Mesothelial cell of epicardium (in vitro differentiated cells): Measurements from ENCODE around the gene SH2D7. TPM values are rescaled to one million over a fixed set of nuclear protein-coding genes. Genes with fewer than 3 reads are reported as not detected.

ENCODE experiments used
- DNase-seq, 2 experiments: peaks; one replicate each; pipeline ENCODE4 v3.0.0; 2021; ENCODE audit warnings: low spot score in 2 of 2; ENCODE audit not compliant: unreplicated experiment in 2 of 2
- H3K27ac Mint-ChIP-seq: 2 replicates; pipeline ENCODE4 v1.8.0; 2021; ENCODE audit warnings: mixed read lengths
- H3K27me3 Mint-ChIP-seq: 2 replicates; pipeline ENCODE4 v1.8.0; 2021; ENCODE audit warnings: low read depth, mixed read lengths
- H3K36me3 Mint-ChIP-seq: 2 replicates; pipeline ENCODE4 v1.8.0; 2021; ENCODE audit warnings: mixed read lengths
- H3K4me1 Mint-ChIP-seq: 2 replicates; pipeline ENCODE4 v1.8.0; 2021; ENCODE audit warnings: mixed read lengths
- H3K4me3 Mint-ChIP-seq: 2 replicates; pipeline ENCODE4 v1.8.0; 2021; ENCODE audit warnings: mild to moderate bottlenecking, moderate library complexity, mixed read lengths
- H3K9me3 Mint-ChIP-seq: 2 replicates; pipeline ENCODE4 v1.8.0; 2021; ENCODE audit warnings: mixed read lengths
- CTCF ChIP-seq: fragments of 200-600 bp; sonication (generic); IDR thresholded peaks from one replicate; pipeline ENCODE4 v1.5.0; 2021; ENCODE audit warnings: antibody characterized with exemption; ENCODE audit not compliant: unreplicated experiment
- total RNA-seq: library from RNA; stranded (reverse); gene quantifications from 3 replicates; pipeline ENCODE4 v1.2.1, GENCODE V29; 2021

Gene SH2D7
- total RNA-seq, 1 donor from 2014 or later, result not detected

- no peak for TF ChIP-seq CTCF
- H3K27ac Mint-ChIP-seq, result peak overlapping the region; percentile 75
- DNase-seq, result no peak
- H3K4me3 Mint-ChIP-seq, result no peak overlapping the region
- H3K36me3 Mint-ChIP-seq, result peaks cover 2% of the 10 kb centered on the region
- H3K4me1 Mint-ChIP-seq, result peaks cover 78% of the 10 kb centered on the region
- no peaks in the 10 kb centered on the region for H3K9me3 Mint-ChIP-seq
- H3K27me3 Mint-ChIP-seq, result no peaks in the 10 kb centered on the region
Measured at GRCh38 chr15:78048628-78048920, 43.8 kb upstream of the SH2D7 start.

GRCh38 chr15:78049691-78050440 lies 42.5 kb upstream of the SH2D7 start:
- Mint-ChIP-seq H3K9me3 (no peaks in the 10 kb centered on the region), H3K27me3 (no peaks in the 10 kb centered on the region), H3K4me3 (no peak overlapping the region), H3K4me1 (peaks cover 77% of the 10 kb centered on the region), H3K27ac (peak overlapping the region; percentile 91), H3K36me3 (no peaks in the 10 kb centered on the region)
- no peak for TF ChIP-seq CTCF
- DNase-seq, result no peak

DNA sequence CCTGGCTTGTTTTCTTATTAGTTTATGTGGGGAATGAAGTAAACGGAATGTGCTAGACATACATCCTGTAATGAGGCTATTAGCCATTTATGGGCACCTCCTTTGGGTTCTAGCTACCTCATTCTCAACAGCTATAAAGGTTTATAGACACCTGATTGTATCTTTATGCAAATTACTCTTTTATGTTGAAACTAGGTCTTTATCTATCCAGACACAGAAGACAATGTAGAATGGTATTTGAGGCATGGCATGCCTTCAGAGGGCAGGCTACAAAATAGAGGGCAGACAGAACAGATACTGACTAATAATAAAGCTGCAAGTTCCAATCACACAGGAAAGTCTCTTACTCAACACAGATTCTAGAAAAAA lies 41.9 kb upstream of the SH2D7 start:
- no peak overlapping the region for H3K4me3 Mint-ChIP-seq
- H3K36me3 Mint-ChIP-seq, result no peaks in the 10 kb centered on the region
- no peaks in the 10 kb centered on the region for H3K9me3 Mint-ChIP-seq
- H3K27me3 Mint-ChIP-seq, result no peaks in the 10 kb centered on the region
- peaks cover 73% of the 10 kb centered on the region for H3K4me1 Mint-ChIP-seq
- no peak for DNase-seq
- H3K27ac Mint-ChIP-seq, result peak overlapping the region; percentile 91
- TF ChIP-seq CTCF, result no peak

- H3K4me1 Mint-ChIP-seq, result peaks cover 73% of the 10 kb centered on the region
- DNase-seq, result no peak
- no peak overlapping the region for H3K4me3 Mint-ChIP-seq
- peak overlapping the region; percentile 89 for H3K27ac Mint-ChIP-seq
- H3K9me3 Mint-ChIP-seq, result no peaks in the 10 kb centered on the region
- no peaks in the 10 kb centered on the region for H3K27me3 Mint-ChIP-seq
- H3K36me3 Mint-ChIP-seq, result no peaks in the 10 kb centered on the region
- no peak for TF ChIP-seq CTCF
Measured at GRCh38 chr15:78050826-78051225, 41.5 kb upstream of the SH2D7 start.

- Mint-ChIP-seq H3K4me1 (peaks cover 77% of the 10 kb centered on the region), H3K4me3 (no peak overlapping the region), H3K27me3 (no peaks in the 10 kb centered on the region), H3K9me3 (no peaks in the 10 kb centered on the region), H3K36me3 (no peaks in the 10 kb centered on the region), H3K27ac (peak overlapping the region; percentile 89)
- no peak for DNase-seq
- no peak for TF ChIP-seq CTCF
Measured at GRCh38 chr15:78051596-78051995, 40.8 kb upstream of the SH2D7 start.

GRCh38 chr15:78052001-78052401 lies 40.4 kb upstream of the SH2D7 start:
- peaks cover 76% of the 10 kb centered on the region for H3K4me1 Mint-ChIP-seq
- H3K9me3 Mint-ChIP-seq, result no peaks in the 10 kb centered on the region
- no peak overlapping the region for H3K4me3 Mint-ChIP-seq
- H3K27me3 Mint-ChIP-seq, result no peaks in the 10 kb centered on the region
- peak in 1 of 2 experiments; percentile 60 for DNase-seq
- TF ChIP-seq CTCF, result no peak
- peak overlapping the region; percentile 89 for H3K27ac Mint-ChIP-seq
- H3K36me3 Mint-ChIP-seq, result no peaks in the 10 kb centered on the region
